ENCODE results near the gene GNG12. TPM values are rescaled to one million over a fixed set of nuclear protein-coding genes. Genes with fewer than 3 reads are reported as not detected.

The GNG12 gene
- polyA plus RNA-seq, 3 donors, result 0.03 TPM; not detected in 2

GRCh38 chr1:67723126-67723525 lies 110.1 kb downstream of the GNG12 start:
- Histone ChIP-seq H3K27ac (ENCODE audit: low read depth in 1 of 2, low read length in 2 of 2) (no peak overlapping the region), H3K36me3 (replicated peaks in 1 of 2; ENCODE audit: control insufficient read depth in 1 of 2, insufficient read depth in 2 of 2, low read length in 2 of 2) (no peaks in the 10 kb centered on the region), H3K79me2 (ENCODE audit: insufficient read depth, low read length) (no peaks in the 10 kb centered on the region), H4K20me1 (ENCODE audit: insufficient read depth, low read length) (no peaks in the 10 kb centered on the region), H3K4me3 (replicated peaks in 1 of 3; ENCODE audit: low read depth in 2 of 3, low read length in 3 of 3) (no peak overlapping the region), H2AFZ (ENCODE audit: insufficient read depth, low read depth, low read length, poor library complexity, severe bottlenecking) (no peak overlapping the region), H3K9me3 (replicated peaks in 1 of 2; ENCODE audit: control insufficient read depth in 1 of 2, insufficient read depth in 1 of 2, low read length in 2 of 2) (no peaks in the 10 kb centered on the region), H3K27me3 (ENCODE audit: control insufficient read depth in 2 of 2, insufficient read depth in 2 of 2, low read length in 2 of 2) (no peaks in the 10 kb centered on the region), H3K4me2 (replicated peaks; ENCODE audit: extremely low read depth, low read length, poor library complexity, severe bottlenecking) (no peak overlapping the region), H3K9ac (ENCODE audit: insufficient read depth, low read length, poor library complexity, severe bottlenecking) (no peak overlapping the region), H3K4me1 (ENCODE audit: control insufficient read depth in 1 of 2, insufficient read depth in 2 of 2, low read length in 2 of 2) (peaks cover 3 to 5% of the 10 kb centered on the region in 2 donors)
- DNase-seq, result no peak
- no CpG with 5 or more reads among the region's 1 CpG for WGBS (ENCODE audit: insufficient coverage)
- Mint-ChIP-seq H3K27me3 (ENCODE audit: low read depth in 3 of 3) (no peaks in the 10 kb centered on the region), H3K9me3 (no peaks in the 10 kb centered on the region), H3K27ac (no peak overlapping the region), H3K4me1 (peaks cover 4% of the 10 kb centered on the region), H3K36me3 (no peaks in the 10 kb centered on the region), H3K4me3 (no peak overlapping the region)
- intact Hi-C loops (cut with micrococcal nuclease), result loop anchor here in 1 of 2 donors (5.0 kb wide), 1 partner anchor 36 kb away; the partner anchor contains the start of gene GADD45A
- no peak for TF ChIP-seq CTCF (IDR thresholded peaks at IDR 0.05)

DNA sequence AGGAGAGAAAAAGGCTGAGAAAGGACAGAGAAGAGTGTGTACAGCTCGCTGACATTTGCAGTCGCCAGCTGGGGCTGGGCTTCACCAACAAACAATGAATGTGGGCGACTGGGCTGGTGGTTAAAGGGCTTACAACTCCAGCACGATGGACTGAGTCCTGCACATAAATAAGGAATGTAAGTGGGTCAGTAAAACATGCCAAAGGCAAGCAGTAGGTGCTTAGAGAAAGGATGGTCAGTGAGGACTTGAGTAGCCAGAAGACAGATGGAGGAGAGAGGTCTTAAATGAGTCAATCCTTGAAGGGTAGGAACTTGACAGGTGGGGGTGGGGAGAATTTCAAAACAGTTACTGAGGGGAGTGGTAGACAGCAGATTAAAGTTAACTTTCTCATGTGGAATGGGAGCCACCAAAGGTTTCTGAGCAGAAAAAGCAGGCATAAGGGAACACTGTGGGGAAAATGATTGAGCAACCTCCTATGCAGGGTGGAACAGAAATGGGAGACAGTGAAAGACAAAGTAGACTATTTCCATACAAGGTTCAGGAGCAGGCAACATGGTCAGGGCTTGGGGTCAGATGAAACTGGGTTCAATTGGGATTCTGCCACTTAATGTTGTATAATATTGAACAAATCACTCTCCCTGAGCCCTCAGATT lies 110.8 kb downstream of the GNG12 start:
- WGBS (ENCODE audit: insufficient coverage), result 89% methylated on average over 4 of the region's 4 CpGs
- H3K9me3 Mint-ChIP-seq, result no peaks in the 10 kb centered on the region

More for the DNA sequence above, 110.8 kb downstream of the GNG12 start:
- Histone ChIP-seq H3K4me1 (ENCODE audit: control insufficient read depth in 1 of 2, insufficient read depth in 2 of 2, low read length in 2 of 2) (peaks cover 3 to 5% of the 10 kb centered on the region in 2 donors), H3K9ac (ENCODE audit: insufficient read depth, low read length, poor library complexity, severe bottlenecking) (no peak overlapping the region), H3K27me3 (ENCODE audit: control insufficient read depth in 2 of 2, insufficient read depth in 2 of 2, low read length in 2 of 2) (no peaks in the 10 kb centered on the region), H3K4me2 (replicated peaks; ENCODE audit: extremely low read depth, low read length, poor library complexity, severe bottlenecking) (no peak overlapping the region), H3K79me2 (ENCODE audit: insufficient read depth, low read length) (no peaks in the 10 kb centered on the region), H3K27ac (ENCODE audit: low read depth in 1 of 2, low read length in 2 of 2) (no peak overlapping the region), H4K20me1 (ENCODE audit: insufficient read depth, low read length) (no peaks in the 10 kb centered on the region), H3K4me3 (replicated peaks in 1 of 3; ENCODE audit: low read depth in 2 of 3, low read length in 3 of 3) (no peak overlapping the region), H3K9me3 (replicated peaks in 1 of 2; ENCODE audit: control insufficient read depth in 1 of 2, insufficient read depth in 1 of 2, low read length in 2 of 2) (no peaks in the 10 kb centered on the region), H2AFZ (ENCODE audit: insufficient read depth, low read depth, low read length, poor library complexity, severe bottlenecking) (no peak overlapping the region), H3K36me3 (replicated peaks in 1 of 2; ENCODE audit: control insufficient read depth in 1 of 2, insufficient read depth in 2 of 2, low read length in 2 of 2) (no peaks in the 10 kb centered on the region)
- no peak for DNase-seq
- peaks cover 4% of the 10 kb centered on the region for H3K4me1 Mint-ChIP-seq
- no peak for TF ChIP-seq CTCF (IDR thresholded peaks at IDR 0.05)
- no peaks in the 10 kb centered on the region for H3K27me3 Mint-ChIP-seq (ENCODE audit: low read depth in 3 of 3)
- intact Hi-C loops (cut with micrococcal nuclease), result loop anchor here in 1 of 2 donors (5.0 kb wide), 1 partner anchor 35 kb away; the partner anchor contains the start of gene GADD45A
- no peak overlapping the region for H3K4me3 Mint-ChIP-seq
- no peaks in the 10 kb centered on the region for H3K36me3 Mint-ChIP-seq
- H3K27ac Mint-ChIP-seq, result no peak overlapping the region

Data from CD14-positive monocyte (primary cell).